ENCODE data around the gene PTPA.
"Not testable (repeated sequence)": the region's sequence is repeated elsewhere in the genome, so short reads cannot be mapped to it uniquely, and the experiment has no call there.

PTPA gene

DNA sequence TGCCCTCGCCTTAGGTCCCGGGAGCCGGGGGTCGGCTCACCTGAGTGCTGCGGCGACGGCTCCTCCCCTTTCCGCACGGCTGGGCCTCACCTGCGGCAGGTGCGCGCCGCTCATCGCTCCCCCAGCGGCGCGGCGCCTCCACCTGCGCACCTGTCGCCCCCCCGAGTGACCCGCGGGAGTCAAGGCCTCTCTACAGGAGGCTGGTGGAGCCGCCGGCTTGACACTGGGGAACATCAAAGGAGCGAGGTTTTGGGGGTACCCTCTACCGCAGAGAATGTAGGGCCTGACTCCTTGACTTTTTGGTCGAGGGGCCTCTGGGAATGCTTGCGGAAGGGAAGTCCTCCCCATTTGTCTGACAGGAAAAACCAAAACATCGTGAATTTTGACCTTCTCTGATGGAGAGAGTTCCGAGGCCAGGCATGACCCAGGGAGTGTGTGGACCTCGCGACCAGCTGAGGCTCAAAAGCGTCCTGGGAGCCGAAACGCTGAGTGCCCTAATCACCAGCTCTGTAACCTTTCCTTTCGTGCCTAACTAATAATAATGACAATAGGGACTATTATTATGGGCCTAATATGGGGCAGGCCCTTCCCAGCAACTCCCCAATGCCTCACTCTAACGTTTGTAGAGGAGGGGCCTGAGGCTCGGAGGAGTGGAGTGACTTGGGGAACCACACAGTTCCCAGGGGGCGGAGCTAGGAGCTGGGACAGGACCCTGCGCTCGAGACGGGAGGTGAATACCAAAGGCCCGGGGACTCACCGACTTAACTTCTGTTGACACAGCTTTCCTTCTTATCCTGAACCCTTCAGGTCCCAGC lies 67.6 kb downstream of the PTPA start:
- no peak for DNase-seq

DNA sequence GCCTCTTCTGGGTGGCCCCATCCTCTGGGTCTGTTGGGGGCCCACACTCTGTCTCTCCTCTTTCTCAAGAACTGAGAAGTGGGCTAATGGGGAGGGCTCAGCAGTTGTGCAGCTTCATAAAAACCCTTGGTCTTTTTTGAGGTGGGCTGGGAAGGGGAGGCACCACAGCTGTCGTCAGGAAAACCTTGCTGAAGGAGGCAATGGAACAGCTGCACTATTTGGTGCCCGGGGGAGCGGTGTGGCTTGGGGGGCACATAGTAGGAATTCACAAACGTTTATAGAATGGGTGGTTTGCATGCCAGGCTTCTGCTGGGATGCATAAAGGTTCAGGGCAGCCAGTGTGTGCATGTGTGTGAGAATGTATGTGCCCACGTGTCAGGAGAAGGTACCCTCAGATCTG lies 70.0 kb downstream of the PTPA start:
- DNase-seq = no peak

DNA sequence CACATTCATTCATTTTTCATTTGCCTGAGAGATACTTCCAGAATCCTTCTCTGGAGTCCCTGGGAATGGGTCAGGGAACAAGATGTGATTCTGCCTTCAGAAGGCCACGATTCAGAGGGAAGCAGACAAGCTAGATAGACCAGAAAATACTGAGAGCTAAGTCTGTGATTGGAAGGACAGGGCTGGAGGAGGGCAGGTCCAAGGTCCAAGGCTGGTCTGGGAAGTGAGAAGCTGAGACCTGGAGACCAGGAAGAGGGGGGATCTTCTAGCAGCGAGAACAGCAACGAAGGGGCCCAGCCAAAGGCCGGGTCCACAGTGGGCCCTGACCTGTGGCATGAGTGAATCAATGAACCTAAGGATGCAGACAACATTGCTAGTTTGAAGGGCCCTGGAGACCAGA lies 70.9 kb downstream of the PTPA start:
- no peak for DNase-seq

DNA sequence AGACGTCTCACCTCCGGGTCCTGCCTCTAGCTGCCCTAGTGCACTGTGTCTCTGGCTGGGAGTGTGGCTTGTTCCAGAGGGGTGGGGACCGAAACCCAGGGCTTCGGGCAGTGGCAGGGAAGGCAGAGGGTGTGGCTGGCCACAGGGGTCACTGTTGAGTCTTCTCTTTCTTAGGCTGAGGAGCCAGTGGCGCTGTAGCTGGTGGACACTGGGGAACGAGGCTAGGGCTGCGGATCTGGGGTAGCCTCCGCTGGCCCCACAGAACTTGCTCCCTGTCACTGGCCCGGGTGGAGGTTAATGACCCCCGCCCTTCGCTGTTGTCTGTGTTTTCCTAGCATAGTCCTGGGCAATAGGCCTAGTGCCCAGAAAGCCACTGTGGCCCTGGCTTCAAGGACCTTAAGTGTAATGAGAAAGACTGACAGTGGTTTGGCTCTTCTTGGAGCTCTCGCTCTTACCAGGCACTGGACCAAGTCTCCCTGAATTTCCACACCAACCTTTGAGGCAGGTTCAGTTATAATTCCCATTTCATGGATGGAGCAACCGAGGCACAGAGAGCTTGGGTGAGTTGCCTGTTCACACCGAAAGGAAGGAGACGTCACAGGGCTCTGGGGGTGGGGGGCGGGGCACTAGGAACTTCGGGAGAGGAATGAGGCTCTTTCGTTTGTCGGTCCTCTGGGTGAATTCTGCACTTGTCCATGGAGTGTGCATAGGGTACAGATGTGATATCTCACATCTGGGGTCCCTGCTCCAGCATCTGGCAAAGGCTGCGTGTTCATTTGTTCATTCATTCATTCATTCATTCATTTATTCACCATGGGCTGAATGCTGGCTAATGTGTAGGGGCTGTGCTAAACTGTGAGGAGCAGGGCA lies 71.6 kb downstream of the PTPA start:
- DNase-seq = no peak

DNA sequence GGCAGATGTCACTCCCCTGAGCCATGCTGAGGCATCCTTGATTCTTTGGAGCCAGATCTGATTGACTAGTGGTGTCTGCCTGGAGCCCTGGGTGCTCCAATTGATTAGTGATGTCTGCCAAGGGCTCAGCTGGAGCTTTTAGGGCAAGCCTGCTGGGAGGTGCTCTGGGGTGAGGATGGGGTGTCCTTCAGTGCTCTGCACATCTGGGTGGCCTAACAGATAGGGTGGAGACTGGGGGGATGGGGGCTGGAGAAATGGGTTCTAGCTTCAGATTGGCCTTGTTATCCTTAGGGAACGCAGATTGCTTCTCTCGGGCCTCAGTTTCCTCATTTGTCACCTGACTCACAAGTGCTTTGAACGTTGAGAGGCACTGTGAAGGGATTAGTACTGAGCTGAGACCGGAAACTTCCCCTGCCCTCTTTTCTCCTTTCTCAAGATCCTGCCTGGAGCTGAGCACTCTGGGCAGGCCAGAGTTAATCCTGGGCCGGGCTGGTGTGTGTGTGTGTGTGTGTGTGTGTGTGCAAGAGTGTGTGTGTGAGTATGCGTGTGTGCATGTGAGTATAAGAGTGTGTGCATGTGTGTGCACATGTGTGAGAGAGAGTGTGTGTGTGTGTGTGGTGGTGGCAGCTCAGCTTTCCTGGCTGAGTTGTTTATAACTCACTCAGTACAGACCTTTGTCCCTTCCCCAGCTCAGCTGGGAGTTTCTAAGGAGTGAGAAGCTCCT lies 72.4 kb downstream of the PTPA start:
- DNase-seq = no peak

DNA sequence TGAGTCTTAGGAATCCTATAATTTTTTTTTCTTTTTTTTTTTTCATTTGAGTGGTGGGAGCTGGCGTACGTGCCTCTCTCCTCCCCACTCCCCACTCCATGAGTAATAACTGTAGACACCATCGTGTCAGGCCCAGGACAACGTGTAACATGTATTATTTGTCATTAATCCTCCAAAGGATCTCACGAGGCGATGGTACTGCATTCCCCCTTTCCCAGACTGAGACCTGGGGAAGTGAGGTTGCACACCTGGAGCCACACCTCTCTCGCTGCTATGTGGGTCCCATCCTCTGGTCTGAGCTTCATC lies 73.0 kb downstream of the PTPA start:
- no peak for DNase-seq

DNA sequence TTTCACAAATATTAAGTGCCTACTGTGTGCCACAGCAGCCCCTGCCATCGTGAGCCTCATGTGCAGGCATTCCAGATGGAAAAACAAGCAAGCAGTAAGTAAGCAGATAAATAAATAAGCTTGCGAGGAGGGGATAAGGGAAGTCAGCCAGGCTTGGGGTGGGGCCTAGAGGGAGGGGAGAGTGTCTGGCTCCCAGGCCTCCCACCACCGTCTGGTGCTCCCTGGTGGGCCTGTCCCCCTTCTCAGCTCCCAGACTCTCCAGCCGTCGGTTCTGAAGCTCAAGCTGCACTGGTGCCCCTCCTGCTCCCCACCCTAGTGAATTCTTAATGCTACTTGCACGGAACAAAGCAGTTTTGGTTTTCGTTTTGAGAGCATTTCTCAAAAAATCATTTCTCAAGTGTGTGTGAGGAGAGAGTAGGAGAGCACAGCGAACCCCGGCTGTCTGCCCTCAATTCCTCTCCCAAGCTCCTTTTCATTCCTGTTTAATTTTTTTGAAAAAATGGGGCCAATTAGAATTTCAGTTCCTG lies 73.4 kb downstream of the PTPA start:
- DNase-seq = no peak

DNA sequence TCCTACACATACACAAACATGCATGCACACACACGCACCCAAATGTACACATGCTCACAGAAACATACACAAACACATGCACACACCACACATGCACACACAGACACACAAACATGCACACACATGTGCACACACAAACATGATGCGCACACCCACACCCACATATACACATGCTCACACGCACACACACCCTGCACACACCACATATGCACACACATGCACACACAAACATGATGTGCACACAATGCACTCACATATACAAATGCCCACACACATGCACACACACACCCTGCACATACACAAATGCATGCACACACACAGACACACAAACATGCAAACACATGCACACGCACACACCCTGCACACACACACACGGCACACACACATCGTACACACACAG lies 74.2 kb downstream of the PTPA start:
- DNase-seq = no peak

DNA sequence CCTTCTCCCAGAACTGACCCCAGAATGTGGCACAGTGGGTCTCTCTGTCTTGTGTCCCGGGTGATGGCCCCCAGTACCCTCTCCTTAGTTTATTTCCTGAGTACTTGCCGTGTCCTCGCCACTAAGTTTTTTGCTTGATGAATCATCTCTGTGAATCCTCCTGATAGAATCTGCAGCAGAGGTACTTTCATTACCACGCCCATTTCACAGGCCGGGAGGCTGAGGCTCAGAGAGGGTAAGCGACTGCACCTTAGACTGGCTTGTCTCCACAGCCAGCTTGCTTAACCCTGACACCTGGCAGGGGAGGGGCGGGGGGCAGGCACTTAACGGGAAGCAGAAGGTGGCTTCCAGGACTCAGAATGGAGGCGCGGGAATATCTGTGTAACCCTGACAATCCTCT lies 74.8 kb downstream of the PTPA start:
- no peak for DNase-seq

DNA sequence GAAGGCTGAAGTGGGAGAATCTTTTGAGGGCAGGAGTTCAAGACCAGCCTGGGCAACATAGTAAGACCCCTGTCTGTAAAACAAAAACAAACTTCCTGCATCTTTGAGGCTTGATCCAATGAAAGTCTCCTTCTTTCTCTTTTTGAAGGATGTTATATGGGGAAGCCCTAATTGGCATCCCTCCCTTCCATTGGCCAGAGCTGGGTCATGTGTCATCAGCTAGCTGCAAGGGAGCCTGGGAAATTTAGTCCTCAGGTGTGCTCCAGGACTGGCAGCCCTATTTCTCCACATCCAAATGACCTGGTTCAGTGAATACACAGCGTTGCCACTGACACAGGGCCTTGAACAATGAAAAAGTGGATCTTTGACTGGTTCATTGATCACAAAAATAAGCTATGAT lies 75.8 kb downstream of the PTPA start:
- DNase-seq = no peak

DNA sequence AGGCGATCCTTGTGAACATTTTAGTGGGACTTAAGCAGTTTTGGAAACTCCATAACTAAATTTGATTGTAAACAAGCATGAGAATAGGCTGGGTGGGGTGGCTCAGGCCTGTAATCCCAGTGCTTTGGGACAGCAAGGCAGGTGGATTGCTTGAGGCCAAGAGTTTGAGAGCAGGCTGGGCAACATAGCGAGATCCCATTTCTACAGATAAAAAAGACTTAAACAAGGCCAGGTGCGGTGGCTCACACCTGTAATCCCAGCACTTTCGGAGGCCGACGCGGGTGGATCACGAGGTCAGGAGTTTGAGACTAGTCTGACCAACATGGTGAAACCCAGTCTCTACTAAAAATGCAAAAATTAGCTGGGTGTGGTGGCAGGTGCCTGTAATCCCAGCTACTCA lies 78.8 kb downstream of the PTPA start:
- DNase-seq = not testable (repeated sequence)

DNA sequence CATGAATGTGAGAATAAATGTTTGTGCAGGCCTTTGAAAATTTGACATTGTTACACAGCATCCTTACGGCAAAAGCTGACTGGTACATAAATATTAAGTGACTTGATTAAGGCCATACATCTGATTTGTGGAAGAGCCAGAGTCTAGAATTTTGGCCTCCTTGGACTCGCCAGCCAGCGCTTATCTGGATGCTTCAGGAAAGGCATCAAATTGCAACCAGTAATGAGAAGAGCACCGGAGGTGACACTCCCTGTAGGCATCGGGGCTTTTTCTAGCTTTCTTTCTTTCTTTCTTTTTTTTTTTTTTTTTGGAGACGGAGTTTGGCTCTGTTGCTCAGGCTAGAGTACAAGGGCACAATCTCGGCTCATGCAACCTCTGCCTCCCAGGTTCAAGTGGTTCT lies 80.0 kb downstream of the PTPA start:
- DNase-seq = no peak

DNA sequence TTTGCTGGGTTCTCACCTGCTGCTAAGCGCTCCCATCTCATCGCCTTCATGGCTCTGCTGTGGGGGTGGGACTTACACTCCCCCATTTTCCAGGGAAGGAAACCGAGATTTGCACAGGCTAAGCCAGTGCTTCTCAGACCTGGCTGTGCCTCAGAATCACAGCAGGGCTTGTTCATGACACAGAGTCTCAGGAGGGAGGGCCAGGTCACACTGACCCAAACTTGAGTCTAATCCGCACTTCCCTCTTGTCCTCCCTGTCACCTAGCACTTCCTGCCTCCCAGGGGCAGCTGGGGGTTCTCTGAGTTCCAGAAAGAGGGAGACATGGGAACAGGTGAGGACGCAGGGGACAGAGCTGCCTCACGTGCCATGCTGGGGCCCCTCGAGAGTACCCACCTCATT lies 82.4 kb downstream of the PTPA start:
- no peak for DNase-seq

DNA sequence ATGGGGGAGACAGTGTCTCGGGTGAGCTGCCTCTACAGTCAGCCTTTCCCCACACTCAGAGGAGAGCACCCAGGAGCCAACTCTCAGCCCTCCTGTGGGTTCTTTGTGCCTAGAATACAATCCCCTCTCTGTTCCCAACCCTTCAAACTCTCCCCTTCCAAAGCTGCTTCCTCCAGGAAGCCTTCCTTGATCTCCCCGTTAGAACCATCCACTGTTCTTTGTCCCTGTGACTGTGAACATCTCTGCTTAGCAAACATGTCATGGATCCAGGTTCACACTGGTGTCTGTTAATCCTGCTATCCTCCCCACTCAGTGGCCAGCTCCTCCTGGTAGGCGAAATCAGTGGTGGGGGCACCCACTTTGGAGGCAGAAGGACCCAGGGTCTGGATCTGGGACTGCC lies 83.0 kb downstream of the PTPA start:
- DNase-seq = no peak

DNA sequence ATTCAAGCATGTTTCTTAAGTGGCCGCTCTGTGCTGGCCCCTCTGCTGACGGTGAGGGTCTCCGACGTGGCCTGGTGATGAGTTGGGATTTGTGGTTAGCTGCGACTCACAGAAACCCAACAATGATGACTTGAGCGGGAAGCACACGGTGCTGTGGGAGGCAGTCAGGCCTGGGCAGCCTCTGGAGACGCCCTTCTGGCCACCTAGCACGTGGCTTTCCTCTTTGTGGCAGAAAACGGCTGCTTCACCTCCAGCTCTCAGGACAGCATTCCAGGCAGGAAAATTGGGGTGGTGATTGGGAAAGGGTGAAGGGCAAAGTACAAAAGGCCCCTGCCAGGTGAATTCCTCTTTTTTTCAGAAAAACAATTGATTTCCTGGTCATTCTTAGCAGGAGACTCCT lies 84.4 kb downstream of the PTPA start:
- no peak for DNase-seq

DNA sequence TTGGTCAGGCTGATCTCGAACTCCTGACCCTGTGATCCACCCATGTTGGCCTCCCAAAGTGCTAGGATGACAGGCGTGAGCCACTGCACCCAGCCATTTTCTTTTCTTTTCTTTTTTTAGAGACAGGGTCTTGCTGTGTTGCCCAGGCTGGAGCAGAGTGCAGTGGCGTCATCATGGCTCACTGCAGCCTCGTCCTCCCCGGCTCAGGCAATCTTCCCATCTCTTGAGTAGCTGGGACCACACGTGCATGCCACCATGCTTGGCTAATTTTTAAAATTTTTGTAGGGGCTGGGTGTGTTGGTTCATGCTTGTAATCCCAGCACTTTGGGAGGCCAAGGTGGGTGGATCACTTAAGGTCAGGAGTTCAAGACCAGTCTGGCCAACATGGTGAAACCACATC lies 85.8 kb downstream of the PTPA start:
- DNase-seq = not testable (repeated sequence)

DNA sequence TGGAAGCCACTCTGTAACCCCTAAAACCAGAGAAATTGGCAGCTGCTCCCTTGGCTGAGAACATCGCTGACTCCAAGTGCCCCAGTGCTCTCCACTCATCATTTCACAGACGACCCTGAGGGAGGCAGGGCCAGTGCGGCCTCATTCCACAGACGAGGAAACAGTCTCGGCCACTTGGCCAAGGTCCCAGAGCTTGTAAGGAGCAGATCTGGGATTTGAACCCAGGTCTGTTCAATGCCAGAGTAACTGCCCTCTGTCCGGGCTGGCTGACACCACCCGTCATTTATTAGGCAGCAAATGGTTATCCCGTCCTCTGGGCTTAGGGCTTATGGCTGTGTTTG lies 86.7 kb downstream of the PTPA start:
- DNase-seq = no peak

Measured in NCI-H345 (cell line).